GM19395 (cell line): ENCODE results near the gene RMND5B.

Experiments
- ATAC-seq: cut with Tn5 transposase; IDR thresholded peaks from one replicate; pipeline ENCODE4 v1.9.1; 2021; ENCODE audit warnings: mild to moderate bottlenecking, moderate library complexity; ENCODE audit not compliant: unreplicated experiment

Gene RMND5B

DNA sequence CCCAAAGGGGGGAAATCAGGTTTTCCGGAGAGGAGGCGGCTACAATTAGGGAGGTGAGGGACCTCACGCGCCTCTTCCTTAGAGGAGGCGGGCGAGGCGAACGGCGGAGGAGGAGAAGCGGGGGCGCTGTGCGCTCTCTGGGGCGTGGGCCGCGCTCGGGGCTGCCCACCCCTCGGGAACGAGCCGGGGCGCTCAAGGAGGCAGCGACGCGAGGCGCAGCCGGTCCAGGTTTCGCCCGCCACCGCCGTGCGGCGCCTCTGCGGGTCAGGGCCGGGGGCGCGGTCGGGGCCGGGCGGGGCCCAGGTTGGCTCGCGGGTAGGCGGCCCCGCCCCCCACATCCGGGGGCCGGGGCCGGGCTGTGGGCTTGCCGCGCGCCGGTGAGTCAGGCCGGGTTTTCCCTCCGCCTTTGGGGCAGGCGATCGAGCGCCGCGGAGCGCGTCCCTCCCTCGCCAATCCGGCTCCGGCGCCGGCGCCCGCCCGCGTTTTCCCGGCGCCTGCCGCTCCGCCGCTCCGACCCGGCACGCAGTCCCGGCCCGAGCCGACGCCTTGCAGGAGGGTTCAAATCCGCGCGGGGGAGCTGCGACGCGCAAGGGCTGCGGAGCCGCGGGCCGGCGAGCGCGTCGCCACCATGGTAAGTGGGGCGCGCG, 17.6 kb upstream of the RMND5B start, which contains the start of gene N4BP3:
N4BP3 (plus strand) TSS at position 392 of the 647 bp plus-strand sequence. CDS start 6,052 bp downstream, outside the sequence.
- ATAC-seq, result peak; percentile 53

DNA sequence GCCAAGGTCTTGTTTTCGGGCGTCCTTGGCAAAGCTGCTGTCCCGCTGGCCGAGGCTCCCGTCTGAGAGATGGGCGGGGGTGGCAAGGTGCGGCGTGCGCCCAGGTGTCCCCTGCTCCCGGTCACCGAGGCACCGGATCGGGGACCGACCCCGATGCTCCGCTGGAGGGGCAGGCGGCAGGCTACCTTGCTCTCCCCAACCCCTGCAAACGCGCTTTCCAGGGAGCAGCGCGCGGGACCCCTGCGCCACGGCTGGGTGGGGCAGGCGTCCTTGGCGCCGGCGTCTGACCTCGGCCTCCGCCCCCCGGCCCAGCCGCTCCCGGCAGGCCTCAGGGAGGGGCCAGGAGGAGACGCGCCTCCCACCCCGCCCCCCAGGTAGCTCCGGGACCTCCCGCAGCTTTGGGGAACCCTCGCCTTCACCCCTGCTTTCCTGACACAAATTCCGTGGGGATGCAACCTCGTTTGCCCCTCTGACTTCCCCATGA, 16.9 kb upstream of the RMND5B start:
- no peak for ATAC-seq

DNA sequence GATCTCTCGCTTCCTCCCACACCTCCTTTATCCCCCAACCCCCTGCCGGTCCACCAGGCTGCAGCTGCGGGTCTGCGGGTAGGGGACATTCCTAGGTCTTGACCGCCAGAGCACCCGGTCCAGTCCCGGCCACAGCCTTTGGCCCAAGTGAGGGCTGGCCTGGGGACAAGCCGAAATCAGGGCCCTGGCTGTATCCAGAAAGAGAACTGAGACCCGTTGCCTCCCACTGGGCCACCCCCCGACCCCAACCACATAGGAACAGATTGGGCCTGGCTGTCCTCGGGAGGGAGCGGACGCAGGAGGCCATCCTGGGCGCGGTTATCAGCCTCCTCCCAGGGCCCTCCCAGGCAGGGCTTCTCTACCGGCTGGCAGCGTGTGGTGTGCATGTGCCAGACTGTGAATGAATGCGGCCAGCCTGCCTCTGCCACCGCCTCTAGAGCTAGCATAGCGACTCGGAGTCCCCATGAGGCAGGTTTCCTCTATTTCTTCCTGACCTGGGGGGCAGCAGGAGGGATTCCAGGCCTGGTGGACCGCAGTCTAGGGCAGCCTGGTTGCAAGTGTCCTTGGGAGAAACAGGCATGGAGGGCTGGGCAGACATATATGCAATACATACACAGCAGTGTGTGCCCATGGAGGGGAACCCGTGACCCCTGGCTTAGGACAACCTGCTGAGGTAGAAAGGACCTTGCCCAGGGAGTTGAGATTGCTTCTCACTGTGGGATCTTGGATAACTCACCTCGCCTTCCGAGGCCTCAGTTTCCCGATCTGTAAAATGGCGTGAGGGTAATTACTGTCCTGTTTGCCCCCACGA, 16.3 kb upstream of the RMND5B start:
- ATAC-seq, result no peak

DNA sequence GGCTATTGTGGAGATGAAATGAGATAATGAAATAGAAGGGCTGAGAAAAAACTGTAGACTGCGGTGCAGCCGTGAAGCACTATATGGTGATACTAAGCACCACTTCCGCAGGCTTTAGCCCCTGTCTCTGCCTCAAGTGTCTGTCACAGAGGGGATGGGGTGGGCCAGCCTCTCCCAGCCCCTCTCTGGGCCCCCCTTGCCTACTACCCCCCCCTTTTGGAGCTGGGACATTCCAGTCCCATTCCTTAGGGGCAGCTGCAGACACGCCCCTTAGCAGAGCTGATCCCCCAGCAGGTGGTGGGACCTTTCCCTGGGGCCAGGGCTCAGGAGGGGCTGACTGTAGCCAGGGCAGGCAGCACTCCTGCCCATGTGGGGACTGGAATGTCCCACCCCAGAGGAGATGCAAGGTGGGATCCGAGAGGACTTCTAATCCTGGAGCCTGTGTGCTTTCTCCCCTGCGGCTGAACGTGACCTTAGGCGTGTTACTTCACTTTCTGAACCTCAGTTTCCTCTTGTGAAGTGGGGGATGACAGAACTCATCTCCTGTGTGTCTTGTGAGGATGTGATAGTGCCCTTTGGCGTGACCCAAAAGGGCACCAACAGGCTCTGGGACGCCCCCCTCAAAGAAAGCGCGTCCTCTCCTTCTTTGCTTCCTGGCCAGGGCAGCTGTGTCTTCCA, 15.5 kb upstream of the RMND5B start:
- ATAC-seq, result no peak

DNA sequence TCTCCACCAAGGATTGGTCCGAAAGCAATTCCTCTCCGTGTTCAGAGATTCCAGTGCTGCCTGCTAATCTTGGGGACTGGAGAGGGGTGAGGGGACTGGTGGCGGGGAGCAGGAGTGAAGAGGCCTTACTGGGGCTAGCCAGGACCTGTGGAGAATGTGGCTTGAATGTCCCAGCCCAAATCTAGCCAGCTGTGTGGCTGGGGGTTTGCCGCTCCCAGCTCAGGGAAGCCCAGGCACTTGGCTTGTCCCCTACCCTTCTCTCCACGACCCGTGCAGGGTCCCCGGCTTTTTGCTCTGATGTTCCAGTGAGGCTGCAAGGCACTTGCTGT, 15.0 kb upstream of the RMND5B start:
- ATAC-seq, result no peak

DNA sequence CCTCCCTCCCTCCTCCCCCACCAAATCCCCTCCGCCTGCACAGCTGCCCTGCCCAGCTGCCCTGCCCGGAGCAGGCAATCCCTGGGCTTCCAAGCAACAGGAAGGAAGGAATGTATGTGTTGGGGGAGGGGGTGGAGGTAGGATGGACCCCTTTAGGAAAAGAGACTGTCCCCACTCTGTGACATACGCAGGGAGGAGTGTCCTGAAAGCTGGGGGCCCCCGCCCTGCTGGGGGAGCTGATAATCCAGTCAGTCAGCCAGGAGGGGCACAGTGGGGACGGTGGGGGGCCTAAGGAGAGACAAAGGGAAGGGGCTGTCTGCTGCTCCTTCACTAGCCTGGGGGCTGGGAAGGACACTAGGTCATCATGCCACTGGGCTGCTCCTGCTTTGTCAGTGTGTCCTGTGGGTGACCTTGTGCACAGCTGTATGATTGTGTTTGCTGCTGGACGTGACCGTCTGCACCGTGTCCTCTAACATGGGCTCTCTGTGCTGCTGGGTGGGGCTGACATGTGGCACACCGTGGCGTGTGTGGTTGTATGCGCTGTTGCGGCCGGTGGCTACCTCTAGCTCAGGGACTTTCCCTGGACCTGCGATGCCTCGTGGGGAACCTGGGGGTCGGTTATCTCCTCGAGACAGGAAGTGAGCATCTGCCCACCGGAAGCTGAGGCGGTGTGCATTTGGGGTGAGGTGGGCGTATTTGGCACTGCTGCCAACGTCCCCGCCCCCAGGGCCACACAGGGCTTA, 14.5 kb upstream of the RMND5B start:
- peak; percentile 26 for ATAC-seq

DNA sequence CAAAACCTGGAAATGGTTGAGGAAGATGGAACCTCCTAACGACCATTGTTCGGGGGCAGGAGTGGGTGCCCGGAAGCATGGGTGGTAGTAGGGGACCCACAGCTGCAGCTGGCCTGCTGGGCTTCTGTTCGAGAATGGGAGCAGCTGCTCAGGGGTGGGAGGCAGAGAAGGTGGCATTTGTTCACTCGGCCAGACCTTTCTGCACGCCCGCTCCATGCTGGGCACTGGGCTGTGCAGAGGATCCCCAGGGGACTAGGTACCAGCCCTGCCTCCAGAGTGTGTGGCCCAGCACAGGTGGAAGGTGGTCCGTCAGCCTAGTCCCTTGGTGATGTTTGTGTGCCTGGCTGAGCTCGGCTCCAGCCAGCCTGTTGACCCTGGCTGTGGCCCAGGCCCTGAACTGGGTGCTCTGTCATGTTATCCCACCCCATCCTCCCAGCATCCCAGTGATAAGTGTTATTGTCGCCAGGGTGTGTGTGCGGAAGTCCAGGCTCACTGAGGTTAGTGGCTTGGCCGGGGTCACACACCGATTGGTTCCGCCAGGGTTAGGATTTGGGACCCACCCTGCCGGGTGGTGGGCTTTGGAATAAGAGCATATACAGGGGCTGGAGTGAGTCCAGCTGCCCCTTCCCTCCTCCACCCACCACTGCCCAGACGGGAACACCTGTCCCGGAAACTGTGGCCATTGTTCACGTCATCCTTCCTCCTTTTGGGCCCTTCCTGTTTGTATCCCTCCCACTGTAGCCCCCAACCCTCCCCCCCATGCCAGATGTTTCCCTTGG, 12.7 kb upstream of the RMND5B start:
- ATAC-seq, result no peak

DNA sequence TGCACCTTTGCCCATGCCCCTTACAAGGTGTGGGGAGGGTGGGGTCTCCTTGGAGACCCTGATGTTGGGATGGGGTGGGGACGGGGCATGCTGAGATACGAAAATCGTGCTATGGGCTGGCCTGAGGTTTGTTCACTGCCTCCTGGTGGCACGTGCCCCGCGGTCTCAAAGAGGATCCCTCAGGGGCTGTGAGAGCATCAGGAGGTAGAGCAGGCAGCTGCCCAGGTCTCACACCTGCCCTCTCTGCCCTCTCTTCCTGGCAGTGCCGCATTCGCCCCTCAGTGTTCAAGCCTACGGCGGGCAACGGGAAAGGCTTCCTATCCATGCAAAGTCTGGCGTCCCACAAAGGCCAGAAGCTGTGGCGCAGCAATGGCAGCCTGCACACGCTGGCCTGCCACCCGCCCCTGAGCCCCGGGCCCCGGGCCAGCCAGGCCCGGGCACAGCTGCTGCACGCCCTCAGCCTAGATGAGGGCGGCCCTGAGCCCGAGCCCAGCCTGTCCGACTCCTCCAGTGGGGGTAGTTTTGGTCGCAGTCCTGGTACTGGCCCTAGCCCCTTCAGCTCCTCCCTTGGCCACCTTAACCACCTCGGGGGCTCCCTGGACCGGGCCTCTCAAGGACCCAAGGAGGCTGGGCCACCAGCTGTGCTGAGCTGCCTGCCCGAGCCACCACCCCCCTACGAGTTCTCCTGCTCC, 10.8 kb upstream of the RMND5B start:
- ATAC-seq, result no peak

DNA sequence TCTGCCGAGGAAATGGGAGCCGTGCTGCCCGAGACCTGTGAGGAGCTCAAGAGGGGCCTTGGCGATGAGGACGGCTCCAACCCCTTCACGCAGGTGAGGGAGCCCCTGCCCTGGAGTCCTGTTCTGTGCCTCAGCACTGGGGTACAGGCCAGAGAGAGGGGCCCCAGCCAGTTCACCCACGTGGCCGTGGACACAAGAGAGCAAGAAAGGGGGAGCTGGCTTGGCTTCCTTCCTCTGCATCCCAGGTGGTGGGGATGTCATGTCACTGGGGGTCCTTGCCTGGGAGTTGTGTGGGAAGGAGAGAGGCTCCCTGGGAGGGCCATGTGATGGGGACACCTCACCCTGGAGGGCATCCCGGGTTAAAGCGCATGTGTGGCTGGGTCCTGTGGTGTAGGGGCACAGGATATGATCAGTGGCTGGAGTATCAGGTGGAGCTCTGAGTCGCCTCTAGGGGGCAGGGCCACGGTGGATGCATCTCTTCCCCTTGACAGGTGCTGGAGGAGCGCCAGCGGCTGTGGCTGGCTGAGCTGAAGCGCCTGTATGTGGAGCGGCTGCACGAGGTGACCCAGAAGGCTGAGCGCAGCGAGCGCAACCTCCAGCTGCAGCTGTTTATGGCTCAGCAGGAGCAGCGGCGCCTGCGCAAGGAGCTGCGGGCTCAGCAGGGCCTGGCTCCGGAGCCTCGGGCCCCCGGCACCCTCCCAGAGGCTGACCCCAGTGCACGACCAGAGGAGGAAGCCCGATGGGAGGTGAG, 10.0 kb upstream of the RMND5B start:
- peak; percentile 83 for ATAC-seq

DNA sequence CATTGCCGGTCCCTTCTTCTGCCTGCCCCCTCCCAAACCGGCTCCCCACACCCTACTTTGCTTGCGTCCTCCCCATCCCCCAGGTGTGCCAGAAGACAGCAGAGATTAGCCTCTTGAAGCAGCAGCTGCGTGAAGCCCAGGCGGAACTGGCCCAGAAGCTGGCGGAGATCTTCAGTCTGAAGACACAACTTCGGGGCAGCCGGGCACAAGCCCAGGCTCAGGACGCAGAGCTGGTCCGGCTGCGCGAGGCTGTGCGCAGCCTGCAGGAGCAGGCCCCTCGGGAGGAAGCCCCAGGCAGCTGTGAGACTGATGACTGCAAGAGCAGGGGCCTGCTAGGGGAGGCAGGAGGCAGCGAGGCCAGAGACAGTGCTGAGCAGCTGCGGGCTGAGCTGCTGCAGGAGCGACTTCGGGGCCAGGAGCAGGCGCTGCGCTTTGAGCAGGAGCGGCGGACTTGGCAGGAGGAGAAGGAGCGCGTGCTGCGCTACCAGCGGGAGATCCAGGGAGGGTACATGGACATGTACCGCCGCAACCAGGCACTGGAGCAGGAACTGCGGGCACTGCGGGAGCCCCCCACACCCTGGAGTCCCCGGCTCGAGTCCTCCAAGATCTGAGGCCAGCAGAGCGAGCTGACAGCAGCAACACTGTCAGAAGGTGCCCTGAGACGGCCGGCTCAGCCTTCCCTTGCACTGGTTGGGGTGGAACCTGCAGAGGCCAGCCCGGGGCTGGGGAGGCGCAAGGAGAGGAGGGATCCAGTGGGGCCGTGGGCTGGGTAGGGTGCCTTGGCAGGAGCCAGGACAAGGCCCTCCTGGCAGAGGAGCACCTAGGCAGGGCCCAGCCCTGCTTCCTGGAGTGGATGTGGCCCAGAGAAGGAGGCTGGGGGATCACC, 9.2 kb upstream of the RMND5B start:
- no peak for ATAC-seq

DNA sequence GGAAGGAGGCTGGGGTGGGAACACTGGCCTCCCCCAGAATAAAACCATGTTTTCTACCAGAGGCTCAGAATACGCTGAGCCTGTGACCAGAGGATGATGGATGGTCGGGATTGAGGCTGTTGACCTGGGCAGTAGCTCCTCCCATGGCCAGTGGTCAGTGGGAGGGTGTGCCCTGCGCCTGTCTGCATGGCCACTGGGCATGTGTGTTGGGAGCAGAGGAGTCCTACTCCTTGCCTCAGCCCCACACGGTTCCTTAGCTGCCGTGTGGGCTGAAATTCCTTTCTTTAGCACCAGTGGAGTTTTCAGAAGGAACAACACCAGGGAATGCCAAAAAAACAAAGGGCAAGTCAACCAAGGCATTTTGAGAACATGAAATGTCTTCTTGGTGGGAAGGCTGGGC, 8.5 kb upstream of the RMND5B start:
- no peak for ATAC-seq

DNA sequence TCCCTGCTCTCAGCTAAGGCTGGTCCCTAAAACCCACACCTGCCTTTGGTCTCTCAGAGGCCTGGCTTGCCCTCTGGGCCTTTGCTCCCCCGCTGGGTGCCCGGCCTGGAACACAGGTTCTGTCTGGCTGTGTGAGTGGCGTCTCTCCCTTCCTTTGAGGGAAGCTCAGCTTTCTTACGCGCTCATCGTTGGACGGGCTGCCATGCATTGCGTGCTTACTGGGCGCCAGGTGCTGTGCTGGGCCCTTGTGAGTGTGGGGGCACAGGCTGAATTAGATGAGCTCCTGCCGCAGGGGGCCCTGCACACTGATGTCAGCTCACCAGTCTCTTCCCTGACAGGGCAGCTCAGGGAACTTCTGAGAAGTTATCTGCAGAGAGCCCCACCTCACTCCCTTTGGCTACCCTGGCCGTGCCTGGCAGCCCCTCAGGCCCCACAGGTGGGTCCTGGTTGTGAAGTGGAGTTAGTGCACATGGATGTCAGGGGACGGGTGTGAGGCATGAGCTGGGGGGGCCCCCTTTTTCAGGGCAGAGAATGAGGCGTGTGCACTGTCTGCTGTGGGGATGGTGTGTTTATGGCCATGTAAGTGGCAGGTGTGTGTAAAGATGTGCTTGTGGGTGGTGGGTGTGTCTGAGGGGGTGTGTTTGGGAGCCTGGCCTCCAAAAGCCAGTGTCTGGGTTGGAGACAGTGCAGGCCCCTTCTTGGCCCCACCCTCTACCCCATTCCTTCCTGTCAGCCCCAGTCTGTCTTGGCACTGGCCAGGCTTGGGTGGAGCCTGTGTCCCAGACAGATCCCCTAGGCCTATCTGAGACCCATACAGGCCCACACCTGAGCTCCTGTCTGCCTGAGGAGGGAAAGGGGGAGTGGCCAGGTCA, 7.5 kb upstream of the RMND5B start:
- no peak for ATAC-seq

DNA sequence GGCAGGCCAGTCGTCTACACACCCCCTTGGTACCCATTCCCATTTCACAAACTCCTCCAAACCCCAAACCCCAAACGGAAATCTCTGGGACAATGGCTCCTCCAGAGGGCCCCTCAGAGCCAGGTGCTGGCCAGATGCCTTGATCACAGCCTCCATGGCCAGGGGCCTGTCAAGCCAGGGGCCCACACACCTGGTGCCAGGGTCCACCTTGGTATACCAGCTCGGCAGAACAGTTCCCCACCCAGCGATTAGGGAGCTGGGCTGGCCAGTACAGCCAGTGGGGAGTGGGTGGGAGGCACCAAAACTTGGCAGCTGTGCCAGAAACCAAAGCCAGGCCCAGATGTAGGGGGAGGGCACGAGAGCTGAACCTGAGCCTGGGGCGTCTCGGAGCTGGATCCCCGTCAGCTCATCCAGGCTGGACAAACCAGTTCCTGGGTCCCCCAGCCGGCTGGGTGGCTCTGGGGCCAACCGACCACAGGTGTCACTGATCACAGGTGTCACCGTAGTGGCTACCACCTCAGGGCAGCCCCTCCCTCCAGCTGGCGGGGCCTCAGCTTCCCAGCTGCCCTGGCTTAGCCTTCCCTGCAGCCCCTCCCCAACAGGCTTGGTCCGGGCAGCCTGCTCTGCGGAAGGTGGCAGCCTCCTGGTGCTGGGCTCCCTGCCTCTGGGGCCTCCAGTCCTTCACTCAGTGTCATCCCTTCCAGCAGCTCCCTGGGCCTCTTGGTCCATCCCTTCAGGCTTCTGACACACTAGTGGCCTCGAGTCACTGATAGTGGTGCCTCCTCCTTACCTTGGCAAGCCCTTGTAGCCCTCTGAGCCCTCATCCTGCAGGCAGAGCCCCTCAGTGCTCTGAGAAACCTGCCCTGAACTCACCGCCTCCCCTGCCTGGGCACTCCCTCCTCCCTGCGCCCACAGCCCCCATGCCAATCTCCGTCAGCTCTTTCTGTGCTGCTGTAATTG, 6.6 kb upstream of the RMND5B start:
- no peak for ATAC-seq

DNA sequence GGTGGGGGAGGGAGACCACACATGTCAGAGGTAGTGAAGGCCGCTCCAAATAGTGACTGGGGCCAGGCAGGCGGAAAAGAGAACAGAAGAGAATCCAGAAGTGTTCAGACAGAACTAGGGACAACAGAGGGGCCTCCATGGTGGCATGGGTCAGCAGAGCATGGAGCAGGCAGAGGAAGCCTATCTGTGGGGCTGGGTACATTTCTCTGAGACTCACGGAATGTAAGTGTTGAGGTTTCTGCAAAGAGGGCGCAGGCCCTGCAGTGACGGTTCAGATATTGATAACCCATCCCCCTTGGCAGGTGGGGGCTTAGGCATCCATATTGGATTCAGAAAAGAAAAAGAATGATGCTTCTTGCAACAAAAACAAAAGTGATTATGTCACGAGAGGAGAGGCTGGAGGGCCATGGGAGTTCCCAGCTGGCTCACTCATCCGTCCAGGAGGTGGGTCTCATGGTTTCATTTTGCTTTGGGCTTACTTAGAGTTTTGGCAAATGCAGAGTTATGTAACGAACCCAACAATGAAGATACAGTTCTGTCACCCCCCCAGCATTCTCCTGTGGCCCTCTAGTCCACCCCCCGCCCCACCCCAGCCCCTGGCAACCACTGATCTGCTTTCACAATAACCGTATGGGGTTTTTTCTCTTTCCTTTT, 5.4 kb upstream of the RMND5B start:
- ATAC-seq, result no peak

DNA sequence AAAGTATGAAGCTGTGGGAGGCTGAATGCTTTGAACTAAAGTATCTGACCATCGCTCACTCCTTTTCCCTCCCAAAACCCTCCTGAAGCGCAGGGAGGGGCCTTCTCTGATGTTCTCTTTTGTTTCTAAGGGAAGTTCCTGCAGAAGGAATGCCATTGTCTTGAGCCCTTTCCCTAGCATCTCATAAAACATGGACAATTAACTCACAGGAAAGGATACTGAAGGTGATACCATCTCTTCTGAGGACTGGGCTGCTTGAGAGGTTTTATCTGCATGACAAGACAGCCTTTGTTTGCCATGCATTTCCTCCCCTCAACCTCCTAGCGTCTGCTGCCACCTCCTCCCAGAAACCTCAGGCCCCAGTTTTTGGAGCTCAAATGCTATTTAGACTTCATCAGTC, 4.3 kb upstream of the RMND5B start:
- ATAC-seq, result no peak
